PC-3 (cell line): Measurements from ENCODE around the gene ZNF324B. TPM values are rescaled to one million over a fixed set of nuclear protein-coding genes. Genes with fewer than 3 reads are reported as not detected.

Experiments used
- ATAC-seq: fragments of 200-7000 bp; cut with Tn5 transposase; 2 replicates; pipeline ENCODE4 v1.9.1; 2020; ENCODE audit warnings: mild to moderate bottlenecking, moderate library complexity
- BruUV-seq: library from RNA; stranded (reverse); fragments of 400-500 nt; replicated peaks from 2 replicates; lab custom pipeline; 2021; lab: Mats Ljungman, UMichigan
- CTCF ChIA-PET: fragments of 300-600 bp; sonication (Branson Sonifier 250); formaldehyde crosslinking; loops from one replicate; lab custom pipeline; 2022; ENCODE audit warnings: antibody characterized with exemption; lab: Charles Lee
- POLR2A ChIA-PET: fragments of 300-600 bp; sonication (Branson Sonifier 250); formaldehyde crosslinking; loops from one replicate; lab custom pipeline; 2022; ENCODE audit warnings: antibody characterized with exemption; ENCODE audit not compliant: unreplicated experiment; lab: Charles Lee
- DNase-seq: peaks from one replicate; pipeline ENCODE4 v3.0.0-alpha.2; 2015
- H2AFZ ChIP-seq: fragments of 300-600 bp; sonication (generic); 2 replicates; pipeline ENCODE4 v1.6.0; 2016; ENCODE audit warnings: antibody characterized with exemption, low read length
- H3F3A ChIP-seq: fragments of 300-600 bp; sonication (generic); one replicate; pipeline ENCODE4 v1.6.0; 2017; ENCODE audit warnings: antibody characterized with exemption, low read length, control low read depth, mild to moderate bottlenecking; ENCODE audit not compliant: unreplicated experiment
- H3K27ac ChIP-seq: fragments of 300-600 bp; sonication (generic); 2 replicates; pipeline ENCODE4 v1.5.1; 2016; ENCODE audit warnings: mild to moderate bottlenecking, low read length
- H3K27me3 ChIP-seq: fragments of 300-600 bp; sonication (generic); 2 replicates; pipeline ENCODE4 v1.6.1; 2016; ENCODE audit warnings: low read length, mixed read lengths
- H3K36me3 ChIP-seq: fragments of 300-600 bp; sonication (generic); 2 replicates; pipeline ENCODE4 v1.6.1; 2016; ENCODE audit warnings: low read depth, mixed run types, low read length, mixed read lengths
- H3K4me1 ChIP-seq: fragments of 300-600 bp; sonication (generic); 2 replicates; pipeline ENCODE4 v1.5.1; 2016; ENCODE audit warnings: low read length; ENCODE audit not compliant: insufficient read depth
- H3K4me2 ChIP-seq: fragments of 300-600 bp; sonication (generic); 2 replicates; pipeline ENCODE4 v1.6.0; 2016; ENCODE audit warnings: low read length
- H3K4me3 ChIP-seq: fragments of 300-600 bp; sonication (generic); 2 replicates; pipeline ENCODE4 v1.5.1; 2016; ENCODE audit warnings: mild to moderate bottlenecking, low read length, mixed read lengths
- H3K79me2 ChIP-seq: fragments of 300-600 bp; sonication (generic); 2 replicates; pipeline ENCODE4 v1.6.1; 2017; ENCODE audit warnings: low read length, mixed read lengths
- H3K9ac ChIP-seq: fragments of 300-600 bp; sonication (generic); 2 replicates; pipeline ENCODE4 v1.6.0; 2016; ENCODE audit warnings: mild to moderate bottlenecking, low read length
- H3K9me2 ChIP-seq: fragments of 300-600 bp; sonication (generic); replicated peaks from 2 replicates; pipeline ENCODE4 v1.6.1; 2016; ENCODE audit warnings: mixed run types, low read length, mixed read lengths
- H3K9me3 ChIP-seq: fragments of 300-600 bp; sonication (generic); 2 replicates; pipeline ENCODE4 v1.6.1; 2016; ENCODE audit warnings: low read length, mixed read lengths
- H4K20me1 ChIP-seq: fragments of 300-600 bp; sonication (generic); 2 replicates; pipeline ENCODE4 v1.6.1; 2016; ENCODE audit warnings: low read length, mixed read lengths
- CTCF ChIP-seq: fragments of 300-600 bp; sonication (generic); conservative IDR thresholded peaks from 2 replicates; pipeline ENCODE4 v1.5.1; 2017; ENCODE audit warnings: antibody characterized with exemption, low read depth, mild to moderate bottlenecking, low read length
- EZH2 ChIP-seq: fragments of 300-600 bp; sonication (generic); IDR thresholded peaks from one replicate; pipeline ENCODE4 v1.6.1; 2017; ENCODE audit warnings: antibody characterized with exemption, mild to moderate bottlenecking, low read length; ENCODE audit not compliant: unreplicated experiment
- EZH2phosphoT487 ChIP-seq: fragments of 300-600 bp; sonication (generic); IDR thresholded peaks from 2 replicates; pipeline ENCODE4 v1.6.1; 2018; ENCODE audit warnings: mild to moderate bottlenecking, antibody characterized with exemption, low read length, borderline replicate concordance
- intact Hi-C: fragments of 100-400 bp; cut with micrococcal nuclease; formaldehyde crosslinking; loops from 2 replicates; pipeline ENCODE4 v1.9.0; 2023
- total RNA-seq: library from RNA; depleted of rRNA; stranded (reverse); fragments of >200 nt; gene quantifications from 2 replicates; pipeline ENCODE4 v1.2.3, GENCODE V29; 2014

Gene ZNF324B
- total RNA-seq, 1 experiment from 2014 or later, result 11.2 TPM

- ATAC-seq (no peak), DNase-seq (no peak)
- POLR2A ChIA-PET, result no interaction called here
- Histone ChIP-seq H3F3A (peaks cover 7% of the 10 kb centered on the region), H3K79me2 (peaks cover 4% of the 10 kb centered on the region; the same call in 1 of the 2 replicates), H3K27ac (no peak overlapping the region), H3K9me3 (no peaks in the 10 kb centered on the region), H2AFZ (no peak overlapping the region), H3K4me1 (peaks cover 16% of the 10 kb centered on the region), H3K9ac (no peak overlapping the region), H3K4me2 (no peak overlapping the region), H4K20me1 (0 out of 2 replicates have a peak, but pooled peaks cover 5% of the 10 kb centered on the region), H3K4me3 (no peak overlapping the region), H3K36me3 (0 out of 2 replicates have a peak, but pooled peaks cover 4% of the 10 kb centered on the region), H3K27me3 (no peaks in the 10 kb centered on the region), H3K9me2 (no peaks in the 10 kb centered on the region)
- no peak for TF ChIP-seq EZH2phosphoT487
- TF ChIP-seq CTCF, result no peak
- TF ChIP-seq EZH2, result no peak
- CTCF ChIA-PET, result no interaction called here
- no TSS peak for BruUV-seq
- intact Hi-C loops, result no loop called here
Measured at GRCh38 chr19:58456111-58456510, 4.7 kb downstream of the ZNF324B start.

GRCh38 chr19:58460039-58460438, 8.6 kb downstream of the ZNF324B start:
- peak overlapping the region; percentile 1; the same call in 1 of the 2 replicates for H3K27ac ChIP-seq
- 0 out of 2 replicates have a peak, but pooled peaks cover 4% of the 10 kb centered on the region for H3K36me3 ChIP-seq
- H3K4me2 ChIP-seq, result peak overlapping the region; percentile 38
- no peaks in the 10 kb centered on the region for H3K9me2 ChIP-seq
- no peak overlapping the region for H3K9ac ChIP-seq
- ChIA-PET CTCF (no interaction called here), POLR2A (no interaction called here)
- no peaks in the 10 kb centered on the region for H3K79me2 ChIP-seq
- 0 out of 2 replicates have a peak, but pooled peaks cover 5% of the 10 kb centered on the region for H4K20me1 ChIP-seq
- no peak for TF ChIP-seq CTCF
- TF ChIP-seq EZH2phosphoT487, result no peak
- TF ChIP-seq EZH2, result no peak
- intact Hi-C loops, result no loop called here
- peak; percentile 93 for DNase-seq
- ATAC-seq, result peak; percentile 99
- no peak overlapping the region for H3K4me3 ChIP-seq
- H3K4me1 ChIP-seq, result peaks cover 16% of the 10 kb centered on the region
- H3F3A ChIP-seq, result peaks cover 7% of the 10 kb centered on the region
- no peak overlapping the region for H2AFZ ChIP-seq
- no peaks in the 10 kb centered on the region for H3K9me3 ChIP-seq
- BruUV-seq, result no TSS peak
- no peaks in the 10 kb centered on the region for H3K27me3 ChIP-seq

- Histone ChIP-seq H3K36me3 (0 out of 2 replicates have a peak, but pooled peaks cover 6% of the 10 kb centered on the region), H3K4me2 (peak overlapping the region; percentile 93), H3K9me3 (no peaks in the 10 kb centered on the region), H2AFZ (peak overlapping the region; percentile 97), H3K27me3 (no peaks in the 10 kb centered on the region), H3K4me1 (peaks cover 9% of the 10 kb centered on the region; the same call in 1 of the 2 replicates), H3F3A (no peaks in the 10 kb centered on the region), H3K27ac (no peak overlapping the region), H4K20me1 (no peaks in the 10 kb centered on the region), H3K4me3 (peak overlapping the region; percentile 80), H3K79me2 (peaks cover 26% of the 10 kb centered on the region), H3K9me2 (no peaks in the 10 kb centered on the region), H3K9ac (peak overlapping the region; percentile 87)
- DNase-seq (no peak), ATAC-seq (peak; percentile 49)
- no peak for TF ChIP-seq EZH2phosphoT487
- no peak for TF ChIP-seq CTCF
- TF ChIP-seq EZH2, result no peak
- TSS peak; percentile 68 for BruUV-seq
- ChIA-PET CTCF (interaction anchor here (0.6 kb wide), 1 partner anchor 621 kb away, joined by 4 read pairs; no protein-coding TSS in a partner anchor), POLR2A (no interaction called here)
- intact Hi-C loops, result loop anchor here (1.0 kb wide), 1 partner anchor 161 kb away; the partner anchor contains the start of gene ERVK3-1
Measured at GRCh38 chr19:58466089-58466759, 14.8 kb downstream of the ZNF324B start.
